Gastroesophageal sphincter (tissue), 3 donors: Measurements from ENCODE around the gene TRO.

Experiments used
- CTCF ChIP-seq, 4 experiments: fragments of 200-600 bp in 2 of 4; fragments of 450-650 bp in 2 of 4; sonication (generic) in 1 of 4; IDR thresholded peaks; one replicate each; pipeline ENCODE4 v1.5.1; 2017 to 2019; ENCODE audit warnings: antibody characterized with exemption in 4 of 4, mild to moderate bottlenecking in 2 of 4, moderate library complexity in 2 of 4
- EP300 ChIP-seq: sonication (generic); formaldehyde crosslinking; IDR thresholded peaks from one replicate; pipeline ENCODE4 v1.6.1; 2017; ENCODE audit warnings: antibody characterized with exemption, mild to moderate bottlenecking
- POLR2A ChIP-seq, 2 donors: fragments of 450-650 bp; IDR thresholded peaks; one replicate each; pipeline ENCODE4 v1.6.1; 2017; ENCODE audit warnings: antibody characterized with exemption in 2 of 2, mild to moderate bottlenecking in 2 of 2, moderate library complexity in 1 of 2
- POLR2AphosphoS5 ChIP-seq: sonication (generic); formaldehyde crosslinking; IDR thresholded peaks from one replicate; pipeline ENCODE4 v1.6.1; 2017; ENCODE audit warnings: antibody characterized with exemption

- TF ChIP-seq CTCF (IDR thresholded peaks at IDR 0.05): no peak
- TF ChIP-seq POLR2A (IDR thresholded peaks at IDR 0.05): no peak
- TF ChIP-seq POLR2AphosphoS5: no peak
- TF ChIP-seq EP300: no peak
Observed at GRCh38 chrX:54921427-54922021, 900 bp downstream of the TRO start.
